Heart left ventricle (tissue), 16 donors: ENCODE data around the gene MIER3. TPM values are rescaled to one million over a fixed set of nuclear protein-coding genes. Genes with fewer than 3 reads are reported as not detected.

Experiments
- ATAC-seq, 4 donors: fragments of 200-7000 bp; cut with Tn5 transposase; one replicate each; pipeline ENCODE4 v1.9.1; 2020 to 2022; ENCODE audit warnings: moderate library complexity in 4 of 4, mild to moderate bottlenecking in 3 of 4, moderate number of reproducible peaks in 1 of 4
- DNase-seq, 5 donors: peaks; one replicate each; pipeline ENCODE4 v3.0.0-alpha.2; 2020
- H3K27ac ChIP-seq, 12 donors: fragments of 200-600 bp; sonication (generic) in 4 of 12; one replicate each; pipeline versions ENCODE4 v1.5.0 to v1.8.0; 2016 to 2022; ENCODE audit warnings: mild to moderate bottlenecking in 2 of 12
- H3K27me3 ChIP-seq, 9 donors: fragments of 200-600 bp; sonication (generic) in 2 of 9; one replicate each; pipeline versions ENCODE4 v1.5.1 to v1.8.0; 2016 to 2022; ENCODE audit warnings: mild to moderate bottlenecking in 3 of 9
- H3K36me3 ChIP-seq, 9 donors: fragments of 200-600 bp; sonication (generic) in 2 of 9; one replicate each; pipeline versions ENCODE4 v1.5.0 to v1.8.0; 2018 to 2022; ENCODE audit warnings: mild to moderate bottlenecking in 2 of 9
- H3K4me1 ChIP-seq, 12 donors: fragments of 200-600 bp; sonication (generic) in 4 of 12; one replicate each; pipeline versions ENCODE4 v1.5.0 to v1.8.0; 2016 to 2022; ENCODE audit warnings: mild to moderate bottlenecking in 3 of 12
- H3K4me3 ChIP-seq, 12 donors: fragments of 200-600 bp; sonication (generic) in 4 of 12; one replicate each; pipeline versions ENCODE4 v1.5.0 to v1.8.0; 2017 to 2022; ENCODE audit warnings: mild to moderate bottlenecking in 9 of 12, moderate library complexity in 4 of 12
- H3K9me3 ChIP-seq, 12 donors: fragments of 200-600 bp; sonication (generic) in 4 of 12; one replicate each; pipeline versions ENCODE4 v1.5.0 to v1.8.0; 2016 to 2022; ENCODE audit warnings: mild to moderate bottlenecking in 1 of 12
- POLR2A ChIP-seq, 2 donors: fragments of 450-650 bp; IDR thresholded peaks; one replicate each; pipeline ENCODE4 v1.6.1; 2017; ENCODE audit warnings: antibody characterized with exemption in 2 of 2, mild to moderate bottlenecking in 2 of 2, moderate library complexity in 2 of 2
- WGBS, 4 donors: extraction: QIAGEN DNeasy Blood & Tissue Kit in 2 of 4; methylation state at CpG; one replicate each; pipeline versions ENCODE4 v1.1.5 to v1.1.7; 2013 to 2018; 5-methylcytosine and 5-hydroxymethylcytosine counted together
- intact Hi-C, 10 donors: fragments of 100-400 bp; cut with DNase I; formaldehyde crosslinking; loops; one replicate each; pipeline versions ENCODE4 v1.11.1 to v1.14.2; 2022
- polyA plus RNA-seq, 2 donors: library from polyadenylated mRNA; stranded (reverse); fragments of 200-250 nt; gene quantifications; one replicate each; pipeline ENCODE4 v1.2.3, GENCODE V29; 2013
- total RNA-seq, 9 donors: library from RNA; depleted of rRNA in 2 of 9; stranded (reverse); fragments of >200 nt in 2 of 9; fragmentation: NEBNext Ultra II Directional in 3 of 9; extraction: Animal tissue kit (Norgen Biotek cat#: 25700) in 3 of 9; gene quantifications; one replicate each; pipeline versions ENCODE4 v1.1.0 to v1.2.4, GENCODE V29; 2016 to 2023
- TF ChIP-seq, protein P1 (sequence below), 12 donors: fragments of 200-600 bp; sonication (generic) in 4 of 12; IDR thresholded peaks; one replicate each; pipeline versions ENCODE4 v1.5.0 to v1.8.0; 2018 to 2022; ENCODE audit warnings: antibody characterized with exemption in 12 of 12, mild to moderate bottlenecking in 5 of 12
- donor health status: ischemic (EF 13 %, LVEDD 7.1; RV severe dilation, severe dysfunction).
- donor health status: healthy with polysubstance abuse.
- donor health status: DM: no; HTN: yes; CAD: no.
- donor health status: DM: no; HTN: no; CAD: no.
- donor health status: ischemic (EF 25% LVEDD 6.9; RV normal size, moderate dysfunction).
- donor health status: ischemic (EF 25% LVEDD 5.7; RV mildly dilated, moderate dysfunction).
- donor health status: healthy.
- donor health status: DM: yes; HTN: yes; CAD: no.
- donor health status: ischemic (EF 35%, LVEDD 5.7; RV mildly dilated, moderate dysfunction).
- donor health status: nonischemic (EF 11% LVEDD 7.7; RV severe dilation, severe dysfunction).
- donor health status: DM: yes; HTN: yes; CAD: no.
- donor health status: PGD.
- donor health status: ischemic (EF 29% LVEDD 5.4; RV normal size, mild dysfunction).
- donor health status: nonischemic (EF 23%, LVEDD 6.1; RV moderate dilation, normal function).

Gene MIER3
- total and polyA plus RNA-seq, 11 donors: 3.9 to 15.5 (median 10.6) TPM

DNA sequence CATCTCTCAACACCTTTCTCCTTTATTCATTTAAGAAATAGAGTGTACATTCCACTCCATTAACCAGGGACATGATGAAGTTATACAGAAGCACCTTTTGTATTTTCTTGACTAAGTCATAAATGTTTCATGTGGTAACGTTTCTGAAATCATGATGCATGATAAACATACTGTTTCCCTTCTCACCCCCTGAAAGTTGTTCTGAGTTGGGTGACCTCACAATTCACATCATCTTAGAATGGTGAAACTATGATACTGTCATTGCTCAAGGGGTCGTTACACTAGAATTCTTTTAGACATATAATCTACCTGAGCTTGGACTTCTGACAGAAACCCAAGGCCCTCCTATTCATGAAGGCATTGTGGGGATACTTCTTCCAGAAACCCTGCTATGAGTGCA is 37.8 kb upstream of the MIER3 start:
- H3K27me3 ChIP-seq: no peaks in the 10 kb centered on the region
- no peak overlapping the region for H3K4me3 ChIP-seq
- H3K9me3 ChIP-seq: no peaks in the 10 kb centered on the region
- no peak overlapping the region for H3K27ac ChIP-seq
- intact Hi-C loops: no loop called here
- DNase-seq (no peak), ATAC-seq (no peak)
- TF ChIP-seq, protein P1, sequence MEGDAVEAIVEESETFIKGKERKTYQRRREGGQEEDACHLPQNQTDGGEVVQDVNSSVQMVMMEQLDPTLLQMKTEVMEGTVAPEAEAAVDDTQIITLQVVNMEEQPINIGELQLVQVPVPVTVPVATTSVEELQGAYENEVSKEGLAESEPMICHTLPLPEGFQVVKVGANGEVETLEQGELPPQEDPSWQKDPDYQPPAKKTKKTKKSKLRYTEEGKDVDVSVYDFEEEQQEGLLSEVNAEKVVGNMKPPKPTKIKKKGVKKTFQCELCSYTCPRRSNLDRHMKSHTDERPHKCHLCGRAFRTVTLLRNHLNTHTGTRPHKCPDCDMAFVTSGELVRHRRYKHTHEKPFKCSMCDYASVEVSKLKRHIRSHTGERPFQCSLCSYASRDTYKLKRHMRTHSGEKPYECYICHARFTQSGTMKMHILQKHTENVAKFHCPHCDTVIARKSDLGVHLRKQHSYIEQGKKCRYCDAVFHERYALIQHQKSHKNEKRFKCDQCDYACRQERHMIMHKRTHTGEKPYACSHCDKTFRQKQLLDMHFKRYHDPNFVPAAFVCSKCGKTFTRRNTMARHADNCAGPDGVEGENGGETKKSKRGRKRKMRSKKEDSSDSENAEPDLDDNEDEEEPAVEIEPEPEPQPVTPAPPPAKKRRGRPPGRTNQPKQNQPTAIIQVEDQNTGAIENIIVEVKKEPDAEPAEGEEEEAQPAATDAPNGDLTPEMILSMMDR (IDR thresholded peaks at IDR 0.05): no peak
- no peak for TF ChIP-seq POLR2A (IDR thresholded peaks at IDR 0.05)
- WGBS, 4 donors: 74 to 84% (median 76%) methylated on average over 2 of the region's 2 CpGs
- H3K36me3 ChIP-seq: no peaks in the 10 kb centered on the region
- H3K4me1 ChIP-seq: no peaks in the 10 kb centered on the region

DNA sequence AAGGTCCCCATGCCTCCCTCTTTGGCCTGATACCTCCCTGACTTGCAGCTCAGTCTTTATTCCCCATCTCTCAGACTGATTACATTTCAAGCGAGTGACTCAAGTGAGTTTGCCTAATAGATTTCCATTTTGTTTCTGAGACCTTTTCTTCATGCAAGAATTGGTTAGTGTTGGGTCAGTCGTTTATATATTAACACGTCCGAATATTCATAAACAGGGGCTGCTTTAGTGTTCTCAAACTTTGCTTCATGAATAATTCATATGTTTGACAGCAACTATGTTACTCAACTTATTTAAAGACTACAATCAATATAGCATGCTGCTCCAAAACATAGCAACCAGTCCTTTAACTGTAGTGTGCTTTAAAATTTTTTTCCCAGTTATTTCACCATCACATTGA is 36.6 kb upstream of the MIER3 start:
- DNase-seq: no peak
- 92 to 95% (median 94%) methylated on average over 4 of the region's 4 CpGs for WGBS, 4 donors
- TF ChIP-seq POLR2A (IDR thresholded peaks at IDR 0.05): no peak
- TF ChIP-seq, protein P1 (IDR thresholded peaks at IDR 0.05): no peak
- no peak overlapping the region for H3K4me3 ChIP-seq
- no peaks in the 10 kb centered on the region for H3K36me3 ChIP-seq
- H3K4me1 ChIP-seq: no peaks in the 10 kb centered on the region
- no peaks in the 10 kb centered on the region for H3K9me3 ChIP-seq
- intact Hi-C loops: no loop called here
- no peak for ATAC-seq
- H3K27me3 ChIP-seq: no peaks in the 10 kb centered on the region
- H3K27ac ChIP-seq: no peak overlapping the region

DNA sequence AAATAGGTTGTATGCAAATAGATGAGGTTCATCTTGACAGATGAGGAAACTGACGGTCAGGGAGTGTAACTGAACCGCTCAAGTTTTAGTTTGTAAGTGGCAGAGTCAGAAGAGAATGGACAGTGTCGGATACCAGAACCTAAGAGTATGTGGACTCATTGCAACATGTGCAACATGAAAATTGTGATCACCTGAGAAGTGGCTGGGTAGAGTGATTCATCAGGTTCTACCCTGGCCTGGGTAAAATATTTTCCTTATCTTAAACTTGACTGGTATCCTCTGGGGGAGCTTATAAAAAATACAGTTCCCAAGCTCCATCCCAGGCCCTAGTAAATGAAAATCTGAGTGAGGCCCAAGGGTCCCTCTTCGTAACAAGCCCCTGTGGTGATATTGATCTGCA is 35.2 kb upstream of the MIER3 start:
- H3K27ac ChIP-seq: no peak overlapping the region
- H3K36me3 ChIP-seq: no peaks in the 10 kb centered on the region
- TF ChIP-seq, protein P1 (IDR thresholded peaks at IDR 0.05): no peak
- no peak for TF ChIP-seq POLR2A (IDR thresholded peaks at IDR 0.05)
- WGBS, 4 donors: 92 to 98% (median 94%) methylated on average over 4 of the region's 4 CpGs
- ATAC-seq: no peak
- no peaks in the 10 kb centered on the region for H3K4me1 ChIP-seq
- no peak overlapping the region for H3K4me3 ChIP-seq
- intact Hi-C loops: no loop called here
- DNase-seq: no peak
- no peaks in the 10 kb centered on the region for H3K27me3 ChIP-seq
- H3K9me3 ChIP-seq: no peaks in the 10 kb centered on the region

DNA sequence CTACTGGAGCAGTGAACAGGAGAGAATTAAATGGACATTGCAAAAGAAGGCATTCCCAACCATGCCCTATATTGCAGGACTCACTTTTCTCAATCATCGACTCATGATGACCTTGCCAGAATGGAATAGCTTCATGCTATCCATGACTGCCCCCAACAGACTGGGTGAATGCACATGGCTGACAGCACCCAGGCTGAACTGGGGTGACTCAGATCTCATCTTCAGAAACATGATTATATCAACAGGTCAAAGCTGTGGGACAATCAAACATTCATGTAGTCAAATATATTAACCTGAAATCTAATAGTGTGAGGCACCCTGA is 34.7 kb upstream of the MIER3 start:
- Histone ChIP-seq H3K36me3 (no peaks in the 10 kb centered on the region), H3K4me1 (no peaks in the 10 kb centered on the region), H3K27ac (no peak overlapping the region), H3K27me3 (no peaks in the 10 kb centered on the region), H3K4me3 (no peak overlapping the region), H3K9me3 (no peaks in the 10 kb centered on the region)
- intact Hi-C loops: no loop called here
- DNase-seq (no peak), ATAC-seq (no peak)
- WGBS, 4 donors: 92 to 98% (median 96%) methylated on average over 1 of the region's 1 CpG
- TF ChIP-seq POLR2A (IDR thresholded peaks at IDR 0.05): no peak
- TF ChIP-seq, protein P1 (IDR thresholded peaks at IDR 0.05): no peak
